Endothelial cell of umbilical vein (primary cell): Measurements from ENCODE around the gene TPSG1. TPM values are rescaled to one million over a fixed set of nuclear protein-coding genes. Genes with fewer than 3 reads are reported as not detected.

ENCODE experiments used
- BruUV-seq: library from RNA; stranded (reverse); fragments of 400-500 nt; replicated peaks from 2 replicates; lab custom pipeline; 2021; lab: Mats Ljungman, UMichigan
- CTCF ChIA-PET: fragments of 300-600, 350-600 bp; sonication (Branson Sonifier 250); formaldehyde crosslinking; loops from one replicate; lab custom pipeline; 2021; ENCODE audit warnings: antibody characterized with exemption, inconsistent platforms; lab: Charles Lee
- POLR2A ChIA-PET: fragments of 300-600, 350-600 bp; sonication (Branson Sonifier 250); formaldehyde crosslinking; loops from one replicate; lab custom pipeline; 2021; ENCODE audit warnings: antibody characterized with exemption, inconsistent platforms; lab: Charles Lee
- DNase-seq: peaks from one replicate; pipeline ENCODE4 v3.0.0-alpha.2; 2011; ENCODE audit warnings: low read depth, low spot score
- FAIRE-seq: peaks from 2 replicates; lab custom pipeline; 2011; peaks lifted over from hg19 to GRCh38; lab: Jason Lieb, UNC
- H2AFZ ChIP-seq: 2 replicates; pipeline ENCODE4 v1.6.0; 2012; ENCODE audit warnings: low read depth, low read length, control low read depth, inconsistent platforms
- H3K27ac ChIP-seq: 2 replicates; pipeline ENCODE4 v1.5.1; 2011; ENCODE audit warnings: low read depth, mild to moderate bottlenecking, control low read depth, low read length, moderate library complexity; ENCODE audit not compliant: insufficient read depth
- H3K27me3 ChIP-seq, 2 experiments: 2 replicates each; pipeline versions ENCODE4 v1.6.0 to v1.6.1; 2011; ENCODE audit warnings: low read length in 2 of 2, mixed read lengths in 1 of 2; ENCODE audit not compliant: control insufficient read depth in 2 of 2, insufficient read depth in 2 of 2
- H3K36me3 ChIP-seq, 2 experiments: 2 replicates in 1 of 2; 3 replicates in 1 of 2; pipeline ENCODE4 v1.5.1; 2011; ENCODE audit warnings: low read length in 2 of 2, mild to moderate bottlenecking in 1 of 2, moderate library complexity in 1 of 2; ENCODE audit not compliant: control insufficient read depth in 2 of 2, insufficient read depth in 2 of 2; ENCODE audit errors: extremely low read depth in 1 of 2
- H3K4me1 ChIP-seq: 3 replicates; pipeline ENCODE4 v1.5.1; 2011; ENCODE audit warnings: mild to moderate bottlenecking, low read length; ENCODE audit not compliant: control insufficient read depth, insufficient read depth; ENCODE audit errors: extremely low read depth
- H3K4me2 ChIP-seq: 2 replicates; pipeline ENCODE4 v1.6.1; 2011; ENCODE audit warnings: low read length, control low read depth, mixed read lengths; ENCODE audit not compliant: insufficient read depth
- H3K4me3 ChIP-seq, 3 experiments: fragments of 200-600 bp in 1 of 3; sonication (generic), shearing (Covaris generic) in 1 of 3; replicated peaks in 1 of 3; 2 replicates each; pipeline ENCODE4 v1.5.1; 2011 to 2016; ENCODE audit warnings: control low read depth in 3 of 3, low read length in 3 of 3, mild to moderate bottlenecking in 2 of 3, inconsistent platforms in 1 of 3, low read depth in 1 of 3, moderate library complexity in 1 of 3; ENCODE audit not compliant: insufficient read depth in 1 of 3
- H3K79me2 ChIP-seq: 2 replicates; pipeline ENCODE4 v1.6.0; 2012; ENCODE audit warnings: low read length, inconsistent platforms; ENCODE audit not compliant: control insufficient read depth, insufficient read depth
- H3K9ac ChIP-seq: replicated peaks from 2 replicates; pipeline ENCODE3; 2011; ENCODE audit warnings: low read length, control low read depth; ENCODE audit not compliant: insufficient read depth; ENCODE audit errors: extremely low read depth
- H3K9me1 ChIP-seq: replicated peaks from 3 replicates; pipeline ENCODE4 v1.6.0; 2011; ENCODE audit warnings: mild to moderate bottlenecking, low read length; ENCODE audit not compliant: control insufficient read depth, insufficient read depth; ENCODE audit errors: extremely low read depth
- H3K9me3 ChIP-seq: replicated peaks from 2 replicates; pipeline ENCODE4 v1.5.1; 2012; ENCODE audit warnings: low read length, inconsistent platforms; ENCODE audit not compliant: control insufficient read depth, insufficient read depth
- H4K20me1 ChIP-seq: replicated peaks from 2 replicates; pipeline ENCODE3; 2011; ENCODE audit warnings: mild to moderate bottlenecking, low read length; ENCODE audit not compliant: control insufficient read depth, insufficient read depth; ENCODE audit errors: extremely low read depth
- CTCF ChIP-seq, 2 donors: IDR thresholded peaks; 1 replicate in 1 of 2; 2 replicates in 1 of 2; pipeline ENCODE4 v1.5.1; 2011; ENCODE audit warnings: low read length in 2 of 2, mild to moderate bottlenecking in 2 of 2, moderate library complexity in 2 of 2, control low read depth in 1 of 2, inconsistent platforms in 1 of 2, low read depth in 1 of 2; ENCODE audit not compliant: insufficient read depth in 1 of 2; ENCODE audit errors: extremely low read depth in 1 of 2
- EZH2 ChIP-seq: IDR thresholded peaks from 2 replicates; pipeline ENCODE4 v1.6.1; 2012; ENCODE audit warnings: borderline replicate concordance, low read depth, mild to moderate bottlenecking, moderate library complexity, low read length, inconsistent platforms; ENCODE audit not compliant: severe bottlenecking
- FOS ChIP-seq: IDR thresholded peaks from 2 replicates; pipeline ENCODE4 v1.6.1; 2011; ENCODE audit warnings: mild to moderate bottlenecking, low read length, moderate library complexity, borderline replicate concordance; ENCODE audit not compliant: insufficient read depth
- GATA2 ChIP-seq: IDR thresholded peaks from 2 replicates; pipeline ENCODE4 v1.7.0; 2011; ENCODE audit warnings: low read depth, mild to moderate bottlenecking, moderate library complexity, mixed read lengths, low read length; ENCODE audit not compliant: insufficient read length, insufficient read depth
- JUN ChIP-seq: IDR thresholded peaks from 2 replicates; pipeline ENCODE4 v1.6.1; 2011; ENCODE audit warnings: borderline replicate concordance, low read depth; ENCODE audit not compliant: insufficient read length, insufficient read depth
- MAX ChIP-seq: IDR thresholded peaks from 2 replicates; pipeline ENCODE4 v1.6.1; 2011; ENCODE audit not compliant: insufficient read depth, insufficient read length
- MYC ChIP-seq: IDR thresholded peaks from one replicate; pipeline ENCODE4 v1.6.1; 2011; ENCODE audit warnings: mild to moderate bottlenecking, low read depth, low read length
- POLR2A ChIP-seq: IDR thresholded peaks from 2 replicates; pipeline ENCODE4 v1.6.1; 2012; ENCODE audit warnings: low read depth, mild to moderate bottlenecking, control low read depth, low read length
- POLR2AphosphoS5 ChIP-seq: IDR thresholded peaks from 2 replicates; pipeline ENCODE4 v1.6.1; 2012; ENCODE audit warnings: low read depth, mild to moderate bottlenecking, control low read depth, low read length, moderate library complexity; ENCODE audit not compliant: insufficient read depth
- dilution Hi-C: fragments of 300-500 bp; cut with MboI; formaldehyde crosslinking; loops from one replicate; pipeline ENCODE4 v1.15.0; 2019; ENCODE audit warnings: low sequenced_read_pairs; ENCODE audit not compliant: extremely low pct_ligation_motif_present
- intact Hi-C: fragments of 100-400 bp; cut with micrococcal nuclease; formaldehyde crosslinking; loops from one replicate; pipeline ENCODE4 v1.10.0; 2022
- polyA plus RNA-seq, 4 experiments: library from polyadenylated mRNA; depleted of rRNA in 3 of 4; stranded (reverse) in 3 of 4; unstranded in 1 of 4; fragments of >200 nt; gene quantifications; 2 replicates each; pipeline versions ENCODE4 v1.2.1 to v1.2.3, GENCODE V29; 2011 to 2012; ENCODE audit warnings: missing spikeins in 1 of 4
- total RNA-seq: library from RNA; stranded (reverse); gene quantifications from 2 replicates; pipeline ENCODE4 v1.2.3, GENCODE V29; 2021

TPSG1 gene
- total and polyA plus RNA-seq, 2 donors (not counting 3 experiments of a cell fraction or from before 2014, with no cell fraction given), result not detected

GRCh38 chr16:1174477-1175357 lies 50.4 kb downstream of the TPSG1 start:
- Histone ChIP-seq H3K9me3 (no peaks in the 10 kb centered on the region), H2AFZ (no peak overlapping the region), H3K36me3 (no peaks in the 10 kb centered on the region), H3K79me2 (no peaks in the 10 kb centered on the region), H3K4me3 (no peak overlapping the region), H4K20me1 (no peaks in the 10 kb centered on the region), H3K4me2 (no peak overlapping the region), H3K4me1 (no peaks in the 10 kb centered on the region), H3K27me3 (no peaks in the 10 kb centered on the region), H3K9me1 (no peaks in the 10 kb centered on the region), H3K27ac (no peak overlapping the region), H3K9ac (no peak overlapping the region)
- ChIA-PET POLR2A (no interaction called here), CTCF (interaction anchor here (1.5 kb wide), 1 partner anchor 117 kb away, joined by 4 read pairs; no protein-coding TSS in a partner anchor)
- no TSS peak for BruUV-seq
- FAIRE-seq (no peak), DNase-seq (no peak)
- intact Hi-C loops (loop anchor here (2.0 kb wide), 1 partner anchor 42 kb away; no protein-coding TSS in a partner anchor), dilution Hi-C loops (no loop called here)
- no peak for TF ChIP-seq MYC
- no peak for TF ChIP-seq POLR2A
- TF ChIP-seq FOS, result no peak
- TF ChIP-seq POLR2AphosphoS5, result no peak
- no peak for TF ChIP-seq EZH2
- no peak for TF ChIP-seq MAX
- TF ChIP-seq CTCF (IDR thresholded peaks at IDR 0.05; ENCODE audit: extremely low read depth in 1 of 2, insufficient read depth in 1 of 2, low read depth in 1 of 2, low read length in 2 of 2), result no peak
- TF ChIP-seq JUN, result no peak
- TF ChIP-seq GATA2, result no peak
